Suppressor macrophage (primary cell): Measurements from ENCODE around the gene FRYL.
"Not testable (repeated sequence)": the region's sequence is repeated elsewhere in the genome, so short reads cannot be mapped to it uniquely, and the experiment has no call there.

ENCODE experiments used
- DNase-seq, 4 experiments: peaks; one replicate each; pipeline ENCODE4 v3.0.0-alpha.2; 2020 to 2022

Gene FRYL

DNA sequence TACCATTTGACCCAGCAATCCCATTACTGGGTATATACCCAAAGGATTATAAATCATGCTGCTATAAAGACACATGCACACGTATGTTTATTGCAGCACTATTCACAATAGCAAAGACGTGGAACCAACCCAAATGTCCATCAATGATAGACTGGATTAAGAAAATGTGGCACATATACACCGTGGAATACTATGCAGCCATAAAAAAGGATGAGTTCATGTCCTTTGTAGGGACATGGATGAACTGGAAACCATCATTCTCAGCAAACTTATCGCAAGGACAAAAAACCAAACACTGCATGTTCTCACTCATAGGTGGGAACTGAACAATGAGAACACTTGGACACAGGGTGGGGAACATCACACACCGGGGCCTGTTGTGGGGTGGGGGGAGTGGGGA is 34.9 kb downstream of the FRYL start:
- not testable (repeated sequence) for DNase-seq

DNA sequence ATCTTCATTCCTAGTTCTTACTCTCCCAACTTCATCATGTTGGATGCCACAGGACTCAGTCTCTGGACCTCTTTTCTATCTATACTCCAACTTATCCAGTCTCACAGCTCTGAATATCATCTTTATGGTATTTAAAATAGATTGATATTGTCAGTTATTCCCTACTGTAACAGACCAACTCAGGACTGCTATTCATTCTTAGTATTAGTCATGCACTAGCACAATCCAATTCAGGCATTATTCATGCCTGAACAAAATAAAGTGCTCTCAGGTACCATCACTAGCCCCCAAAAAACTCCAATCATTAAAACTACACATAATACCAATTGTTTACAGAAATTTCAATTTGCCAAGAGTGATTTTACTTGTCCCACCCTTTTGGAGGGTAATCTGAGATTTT is 37.7 kb downstream of the FRYL start:
- DNase-seq, result no peak

GRCh38 chr4:48739560-48740019 is 40.5 kb downstream of the FRYL start:
- DNase-seq, result no peak

- DNase-seq, result no peak
These were observed 41.2 kb downstream of the FRYL start for GRCh38 chr4:48738856-48739255.

DNA sequence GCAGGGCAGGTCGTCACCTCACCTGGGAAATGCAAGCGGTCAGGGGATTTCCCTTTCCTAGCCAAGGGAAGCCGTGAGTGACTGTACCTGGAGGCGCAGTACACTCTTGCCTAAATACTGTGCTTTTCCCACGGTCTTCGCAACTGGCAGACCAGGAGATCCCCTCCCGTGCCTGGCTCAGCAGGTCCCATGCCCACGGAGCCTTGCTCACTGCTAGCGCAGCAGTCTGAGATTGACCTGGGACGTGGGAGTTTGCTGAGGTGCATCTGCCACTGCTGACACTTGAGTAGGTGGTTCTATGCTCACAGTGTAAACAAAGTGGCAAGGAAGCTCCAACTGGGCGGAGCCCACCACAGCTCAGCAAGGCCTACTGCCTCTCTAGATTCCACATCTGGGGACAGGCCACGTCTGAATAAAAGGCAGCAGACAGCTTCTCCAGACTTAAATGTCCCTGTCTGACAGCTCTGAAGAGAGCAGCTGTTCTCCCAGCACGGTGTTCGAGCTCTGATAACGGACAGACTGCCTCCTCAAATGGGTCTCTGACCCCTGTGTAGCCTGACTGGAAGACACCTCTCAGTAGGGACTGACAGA is 51.1 kb downstream of the FRYL start:
- peak in 1 of 4 experiments; percentile 14 for DNase-seq

DNA sequence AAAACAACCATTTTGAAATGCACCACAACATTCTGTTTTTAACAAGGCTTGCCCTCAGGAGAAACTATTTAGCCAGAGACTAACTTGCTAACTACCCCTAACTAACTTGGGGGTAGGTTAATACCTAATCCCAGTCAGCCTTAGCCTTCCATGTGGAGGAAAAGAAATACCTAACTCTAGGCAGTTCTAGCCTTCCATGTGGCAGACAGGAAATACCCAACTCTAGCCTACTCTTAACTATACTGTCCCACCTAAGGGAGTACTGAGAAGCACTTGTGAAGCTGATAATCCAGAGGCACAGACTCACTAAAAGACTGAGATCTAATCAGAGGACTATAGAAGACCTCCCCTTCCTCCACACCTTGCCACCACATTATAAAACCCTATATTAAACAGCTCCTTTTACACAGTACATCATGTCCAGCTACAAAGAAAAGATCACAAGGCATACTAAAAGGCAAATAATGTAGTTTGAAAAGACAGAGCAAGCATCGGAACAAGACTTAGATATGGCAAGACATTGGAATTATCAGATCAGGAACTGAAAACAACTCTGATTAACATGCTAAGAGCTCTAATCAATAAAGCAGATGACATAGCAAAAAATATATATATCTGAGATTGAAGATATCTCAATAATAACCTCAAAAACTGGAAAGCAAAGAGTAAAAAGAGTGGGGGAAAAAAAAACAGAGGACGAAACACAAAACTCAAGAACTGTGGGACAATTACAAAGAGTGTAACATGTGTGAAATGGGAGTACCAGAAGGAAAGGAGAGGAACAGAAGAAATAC is 52.2 kb downstream of the FRYL start:
- DNase-seq, result no peak

GRCh38 chr4:48725414-48725813 is 54.7 kb downstream of the FRYL start:
- no peak for DNase-seq

- DNase-seq, result no peak
These were observed 57.3 kb downstream of the FRYL start for GRCh38 chr4:48722509-48723446.

DNA sequence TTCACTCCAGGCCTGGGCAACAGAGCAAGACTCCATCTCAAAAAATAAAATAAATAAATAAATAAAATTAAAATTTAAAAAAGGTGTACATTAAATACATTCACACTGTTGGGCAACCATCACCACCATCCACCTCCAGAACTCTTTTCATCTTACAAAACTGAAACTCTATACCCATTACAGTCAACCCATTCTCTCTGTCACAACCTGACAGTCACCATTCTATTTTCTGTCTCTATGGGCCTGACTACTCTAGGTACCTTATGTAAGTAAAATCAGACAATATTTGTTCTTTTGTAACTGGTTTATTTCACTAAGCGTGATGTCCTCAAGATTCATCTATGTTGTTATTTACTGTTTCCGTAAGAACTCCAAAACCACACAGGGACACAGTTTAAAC is 59.6 kb downstream of the FRYL start:
- DNase-seq, result no peak

DNA sequence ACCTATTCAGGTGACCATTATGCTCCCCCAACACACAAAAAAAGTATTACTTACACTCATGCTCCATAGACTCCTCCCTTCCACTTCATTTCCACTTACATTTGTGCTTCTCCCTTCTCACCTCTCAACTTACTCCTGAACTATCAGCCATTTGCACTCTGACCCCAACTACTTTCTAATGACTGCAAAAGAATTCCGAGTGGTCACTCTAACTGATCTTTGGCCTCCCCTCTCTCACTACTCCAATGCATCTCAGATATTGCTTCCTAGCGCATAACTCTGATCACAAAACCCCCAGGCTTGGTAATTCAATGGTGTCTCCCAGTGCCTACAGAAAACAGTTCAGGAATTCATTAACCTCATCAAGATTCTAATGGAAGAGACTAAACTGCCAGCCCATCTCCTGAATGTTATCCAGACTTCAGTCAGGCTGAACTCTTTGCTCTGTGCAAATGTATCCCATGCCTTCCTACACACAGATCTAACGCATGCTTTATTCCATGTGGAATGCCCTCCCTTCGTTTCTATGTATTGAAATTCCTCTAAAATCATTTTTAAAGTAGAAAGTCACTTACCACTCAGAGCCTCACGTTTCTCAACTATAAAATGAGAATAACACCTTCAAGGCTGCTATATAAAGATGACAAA is 61.1 kb downstream of the FRYL start:
- no peak for DNase-seq

DNA sequence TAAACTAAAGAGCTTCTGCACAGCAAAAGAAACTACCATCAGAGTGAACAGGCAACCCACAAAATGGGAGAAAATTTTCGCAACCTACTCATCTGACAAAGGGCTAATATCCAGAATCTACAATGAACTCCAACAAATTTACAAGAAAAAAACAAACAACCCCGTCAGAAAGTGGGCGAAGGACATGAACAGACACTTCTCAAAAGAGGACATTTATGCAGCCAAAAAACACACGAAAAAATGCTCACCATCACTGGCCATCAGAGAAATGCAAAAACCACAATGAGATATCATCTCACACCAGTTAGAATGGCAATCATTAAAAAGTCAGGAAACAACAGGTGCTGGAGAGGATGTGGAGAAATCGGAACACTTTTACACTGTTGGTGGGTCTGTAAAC is 63.8 kb downstream of the FRYL start:
- DNase-seq, result not testable (repeated sequence)

- DNase-seq, result peak in 2 of 4 experiments; percentile 22 to 32
These were observed 69.5 kb downstream of the FRYL start for GRCh38 chr4:48710446-48711209.

DNA sequence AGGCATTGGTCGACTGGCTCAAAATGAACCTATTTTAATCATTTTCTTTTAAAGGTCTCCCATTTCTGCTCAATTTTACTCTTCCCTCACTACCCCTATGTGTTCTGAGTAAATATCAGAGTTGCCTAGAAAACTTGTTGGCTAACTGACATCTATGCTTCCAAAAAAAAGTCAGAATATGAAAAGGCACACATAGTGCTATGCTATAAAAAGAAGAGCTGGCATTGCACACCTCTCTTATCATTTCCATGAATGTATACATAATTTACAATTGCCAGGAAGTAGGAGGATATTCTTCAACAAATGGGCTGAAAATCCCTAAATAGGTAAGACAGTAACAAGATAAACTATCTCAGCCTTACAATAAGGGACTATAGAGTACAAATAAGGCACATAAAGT is 70.2 kb downstream of the FRYL start:
- no peak for DNase-seq

- no peak for DNase-seq
These were observed 71.5 kb downstream of the FRYL start for GRCh38 chr4:48708610-48709009.

- DNase-seq, result peak in 3 of 4 experiments; percentile 14 to 26 (median 17)
These were observed 73.3 kb downstream of the FRYL start for GRCh38 chr4:48706736-48707135.

DNA sequence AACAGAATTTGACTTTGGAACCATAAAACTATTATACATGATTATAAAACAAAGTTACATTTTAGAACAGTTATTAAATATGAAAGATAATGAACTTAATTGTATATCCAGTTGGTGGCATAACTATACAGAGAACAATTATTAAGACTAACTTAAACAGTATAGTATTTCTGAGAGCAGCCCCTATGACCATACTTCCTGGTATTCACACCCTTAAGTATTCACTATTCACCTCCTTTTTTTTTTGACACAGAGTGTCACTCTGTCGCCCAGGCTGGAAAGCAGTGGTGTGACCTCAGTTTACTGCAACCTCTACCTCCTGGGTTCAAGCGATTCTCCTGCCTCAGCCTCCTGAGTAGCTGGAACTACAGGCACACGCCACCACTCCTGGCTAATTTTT is 74.5 kb downstream of the FRYL start:
- DNase-seq, result no peak

DNA sequence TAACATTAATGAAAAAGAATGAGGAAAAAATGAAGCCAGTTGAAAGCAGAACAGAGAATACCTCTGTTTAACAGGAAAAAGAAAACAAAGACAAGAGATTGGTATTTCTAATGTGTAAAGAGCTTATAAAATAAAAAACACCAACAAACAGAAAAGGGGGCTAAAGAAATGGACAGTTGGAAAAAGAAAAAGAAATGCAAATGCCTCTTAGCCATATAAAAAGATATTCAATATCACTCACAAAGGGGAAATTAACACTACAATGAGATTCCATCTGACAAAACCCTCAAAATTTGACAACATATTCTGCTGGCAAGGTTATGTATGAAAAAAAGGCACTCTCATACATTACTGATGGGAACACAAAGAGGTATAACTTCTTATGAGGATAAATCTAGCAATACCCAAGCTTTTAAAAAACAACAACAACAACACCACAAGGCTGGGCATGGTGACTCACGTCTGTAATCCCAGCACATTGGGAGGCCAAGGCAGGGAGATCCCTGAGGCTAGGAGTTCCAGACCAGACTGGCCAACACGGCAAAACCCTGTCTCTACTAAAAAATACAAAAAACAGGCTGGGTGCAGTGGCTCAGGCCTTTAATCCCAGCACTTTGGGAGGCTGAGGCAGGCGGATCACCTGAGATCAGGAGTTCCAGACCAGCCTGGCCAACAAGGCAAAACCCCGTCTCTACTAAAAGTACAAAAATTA is 75.8 kb downstream of the FRYL start:
- DNase-seq, result no peak

DNA sequence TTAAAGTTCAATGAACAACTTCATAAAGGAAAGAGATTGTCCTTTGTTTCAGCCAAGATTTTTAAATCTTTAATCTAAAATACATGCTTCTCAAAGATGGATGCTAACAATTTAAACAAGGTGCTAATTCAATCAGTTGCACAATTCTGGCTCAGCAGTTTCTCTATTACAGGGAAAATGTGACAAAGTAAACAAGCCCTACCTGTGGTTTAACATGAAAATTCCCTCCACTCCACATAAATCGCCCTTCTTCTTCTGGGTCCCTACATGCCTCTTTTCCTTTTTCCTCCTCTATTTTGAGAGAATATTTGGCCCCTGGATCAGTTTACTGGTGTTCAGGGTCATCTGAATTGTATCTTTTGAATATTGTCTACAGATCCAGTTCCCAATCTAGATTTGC is 80.6 kb downstream of the FRYL start:
- DNase-seq, result no peak

DNA sequence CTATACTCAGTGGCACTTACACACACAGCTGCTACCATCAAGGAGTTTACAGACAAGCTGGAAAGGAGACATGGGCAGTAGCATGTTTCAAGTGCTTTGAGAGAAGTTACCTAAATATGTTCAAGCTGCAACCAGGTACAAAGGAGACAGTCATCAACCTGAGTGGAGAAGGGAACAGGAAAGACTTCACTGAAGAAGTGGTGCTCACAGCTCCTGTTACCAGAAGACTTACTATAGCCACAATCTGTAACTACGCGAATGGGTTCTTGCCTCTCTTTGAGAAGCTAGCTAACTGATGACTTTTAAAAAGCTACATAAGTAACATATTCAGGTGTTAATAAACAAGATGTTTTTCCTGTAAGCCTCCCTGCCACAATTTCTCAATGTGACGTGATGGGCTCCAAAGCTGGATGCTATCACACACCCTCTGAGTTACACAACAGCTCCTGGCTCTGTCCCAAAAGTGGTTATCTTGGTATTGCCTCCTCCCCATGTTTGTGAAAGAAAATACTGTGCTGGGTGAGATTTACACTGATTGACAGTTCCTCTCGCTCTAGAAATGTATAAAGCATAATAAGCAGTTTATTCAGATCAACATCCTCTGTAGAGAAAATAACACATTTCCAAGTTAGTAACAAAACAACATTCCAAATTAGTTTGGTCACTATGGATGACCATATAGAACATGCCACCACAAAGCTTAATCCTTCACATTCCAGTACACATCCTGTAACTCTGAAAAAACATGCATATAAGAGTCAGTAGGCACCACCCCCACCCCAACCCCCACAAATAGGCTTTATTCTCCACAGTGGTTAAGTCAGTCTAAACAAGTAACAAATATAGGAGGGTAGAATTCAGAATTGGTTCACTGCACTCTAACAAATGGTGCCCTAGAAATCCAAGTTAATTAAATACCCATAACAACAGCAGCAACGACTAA is 81.8 kb downstream of the FRYL start:
- DNase-seq, result peak; percentile 40 to 54 (median 50)

GRCh38 chr4:48697516-48697915 is 82.6 kb downstream of the FRYL start:
- DNase-seq, result not testable (repeated sequence)
